Astrocyte (in vitro differentiated cells and primary cell): ENCODE results near the gene CELA2B. TPM values are rescaled to one million over a fixed set of nuclear protein-coding genes. Genes with fewer than 3 reads are reported as not detected.
"Not testable (repeated sequence)": the region's sequence is repeated elsewhere in the genome, so short reads cannot be mapped to it uniquely, and the experiment has no call there.

ENCODE experiments used
- DNase-seq: peaks from one replicate; pipeline ENCODE4 v3.0.0-alpha.2; 2010; ENCODE audit warnings: low read depth
- FAIRE-seq: peaks from 2 replicates; lab custom pipeline; 2011; peaks lifted over from hg19 to GRCh38; lab: Jason Lieb, UNC
- H2AFZ ChIP-seq: 2 replicates; pipeline ENCODE4 v1.6.0; 2012; ENCODE audit warnings: low read depth, low read length, inconsistent platforms
- H3K27ac ChIP-seq: 2 replicates; pipeline ENCODE4 v1.5.1; 2011; ENCODE audit warnings: low read depth, low read length, inconsistent platforms
- H3K27me3 ChIP-seq: 2 replicates; pipeline ENCODE4 v1.6.0; 2011; ENCODE audit warnings: low read length, inconsistent platforms; ENCODE audit not compliant: insufficient read depth
- H3K36me3 ChIP-seq: 2 replicates; pipeline ENCODE4 v1.5.1; 2011; ENCODE audit warnings: low read length, inconsistent platforms; ENCODE audit not compliant: insufficient read depth
- H3K4me1 ChIP-seq: 2 replicates; pipeline ENCODE4 v1.5.1; 2011; ENCODE audit warnings: low read length, inconsistent platforms; ENCODE audit not compliant: insufficient read depth
- H3K4me2 ChIP-seq: 2 replicates; pipeline ENCODE4 v1.6.0; 2012; ENCODE audit warnings: low read length, inconsistent platforms
- H3K4me3 ChIP-seq: 2 replicates; pipeline ENCODE4 v1.5.1; 2011; ENCODE audit warnings: low read depth, mild to moderate bottlenecking, low read length, inconsistent platforms; ENCODE audit not compliant: insufficient read depth
- H3K79me2 ChIP-seq: 2 replicates; pipeline ENCODE4 v1.6.0; 2012; ENCODE audit warnings: mild to moderate bottlenecking, low read length, inconsistent platforms; ENCODE audit not compliant: insufficient read depth
- H3K9ac ChIP-seq: 2 replicates; pipeline ENCODE4 v1.6.0; 2012; ENCODE audit warnings: mild to moderate bottlenecking, low read length, inconsistent platforms
- H3K9me3 ChIP-seq: 2 replicates; pipeline ENCODE4 v1.5.1; 2012; ENCODE audit warnings: low read depth, mild to moderate bottlenecking, low read length, inconsistent platforms; ENCODE audit not compliant: insufficient read depth
- H4K20me1 ChIP-seq: 2 replicates; pipeline ENCODE4 v1.6.0; 2012; ENCODE audit warnings: low read length, inconsistent platforms; ENCODE audit not compliant: insufficient read depth
- H3K27ac Mint-ChIP-seq: one replicate; pipeline ENCODE4 v1.8.0; 2021; ENCODE audit warnings: mild to moderate bottlenecking, mixed read lengths; ENCODE audit not compliant: unreplicated experiment
- H3K27me3 Mint-ChIP-seq: one replicate; pipeline ENCODE4 v1.8.0; 2021; ENCODE audit warnings: low read depth, mixed read lengths; ENCODE audit not compliant: unreplicated experiment
- H3K36me3 Mint-ChIP-seq: one replicate; pipeline ENCODE4 v1.8.0; 2021; ENCODE audit warnings: low read depth, mixed read lengths; ENCODE audit not compliant: unreplicated experiment
- H3K4me1 Mint-ChIP-seq: one replicate; pipeline ENCODE4 v1.8.0; 2021; ENCODE audit warnings: low read depth, mixed read lengths; ENCODE audit not compliant: unreplicated experiment
- H3K4me3 Mint-ChIP-seq: one replicate; pipeline ENCODE4 v1.8.0; 2021; ENCODE audit warnings: mild to moderate bottlenecking, moderate library complexity, mixed read lengths; ENCODE audit not compliant: unreplicated experiment
- H3K9me3 Mint-ChIP-seq: one replicate; pipeline ENCODE4 v1.8.0; 2021; ENCODE audit warnings: mild to moderate bottlenecking, mixed read lengths; ENCODE audit not compliant: unreplicated experiment
- CTCF ChIP-seq: IDR thresholded peaks from 2 replicates; pipeline ENCODE4 v1.5.1; 2011; ENCODE audit warnings: low read depth, mild to moderate bottlenecking, inconsistent platforms, low read length, moderate library complexity; ENCODE audit not compliant: insufficient read depth
- EZH2 ChIP-seq: IDR thresholded peaks from 2 replicates; pipeline ENCODE4 v1.6.1; 2012; ENCODE audit warnings: mild to moderate bottlenecking, low read length, inconsistent platforms; ENCODE audit not compliant: insufficient read depth
- total RNA-seq: library from RNA; stranded (reverse); gene quantifications from 2 replicates; pipeline ENCODE4 v1.2.1, GENCODE V29; 2021

The CELA2B gene
- total RNA-seq, 1 donor from 2014 or later, result not detected

DNA sequence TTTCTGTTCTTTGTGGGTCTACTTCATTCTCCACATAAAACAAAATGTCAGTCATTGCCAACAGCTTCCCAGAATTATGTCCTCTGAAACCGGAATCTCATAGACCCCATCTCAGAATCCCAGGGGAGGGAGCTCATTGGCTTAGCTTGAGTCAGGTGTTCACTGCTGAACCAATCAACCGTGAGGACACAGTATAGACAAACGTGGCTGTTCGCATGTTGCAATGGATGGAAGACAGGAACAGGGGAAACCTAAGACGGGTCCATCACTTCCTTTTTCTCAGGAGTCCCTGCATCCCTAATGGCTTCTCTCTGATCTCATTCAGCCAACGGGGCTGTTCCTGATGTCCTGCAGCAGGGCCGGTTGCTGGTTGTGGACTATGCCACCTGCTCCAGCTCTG is 10.2 kb upstream of the CELA2B start:
- Mint-ChIP-seq H3K36me3 (no peaks in the 10 kb centered on the region), H3K9me3 (peaks cover 2% of the 10 kb centered on the region), H3K4me3 (no peak overlapping the region), H3K27ac (no peak overlapping the region), H3K4me1 (no peaks in the 10 kb centered on the region), H3K27me3 (peaks cover 10% of the 10 kb centered on the region)
- Histone ChIP-seq H3K27ac (no peak overlapping the region), H3K4me3 (no peak overlapping the region), H2AFZ (no peak overlapping the region), H3K9ac (no peak overlapping the region), H3K36me3 (no peaks in the 10 kb centered on the region), H3K9me3 (no peaks in the 10 kb centered on the region), H3K4me1 (no peaks in the 10 kb centered on the region), H3K79me2 (no peaks in the 10 kb centered on the region), H3K27me3 (no peaks in the 10 kb centered on the region), H3K4me2 (no peak overlapping the region), H4K20me1 (no peaks in the 10 kb centered on the region)
- no peak for FAIRE-seq
- no peak for DNase-seq
- TF ChIP-seq EZH2 (no peak), CTCF (no peak)

GRCh38 chr1:15466955-15467625 is 8.8 kb upstream of the CELA2B start:
- H4K20me1 ChIP-seq, H3K9me3 Mint-ChIP-seq, H3K27ac ChIP-seq, H3K4me3 Mint-ChIP-seq, H3K9ac ChIP-seq, H3K36me3 Mint-ChIP-seq, H3K4me1 Mint-ChIP-seq, H3K4me1 ChIP-seq, FAIRE-seq, H3K27ac Mint-ChIP-seq, H2AFZ ChIP-seq, H3K79me2 ChIP-seq, H3K9me3 ChIP-seq, H3K36me3 ChIP-seq, H3K27me3 ChIP-seq, H3K4me2 ChIP-seq, H3K4me3 ChIP-seq, DNase-seq: not testable (repeated sequence)
- H3K27me3 Mint-ChIP-seq, result peaks cover 15% of the 10 kb centered on the region

- Histone ChIP-seq H3K27me3 (no peaks in the 10 kb centered on the region), H2AFZ (no peak overlapping the region), H3K9me3 (no peaks in the 10 kb centered on the region), H4K20me1 (no peaks in the 10 kb centered on the region), H3K9ac (no peak overlapping the region), H3K79me2 (no peaks in the 10 kb centered on the region), H3K36me3 (no peaks in the 10 kb centered on the region), H3K4me1 (no peaks in the 10 kb centered on the region), H3K4me3 (no peak overlapping the region), H3K27ac (no peak overlapping the region), H3K4me2 (no peak overlapping the region)
- Mint-ChIP-seq H3K27me3 (peaks cover 18% of the 10 kb centered on the region), H3K4me3 (no peak overlapping the region), H3K36me3 (no peaks in the 10 kb centered on the region), H3K27ac (no peak overlapping the region), H3K9me3 (peaks cover 2% of the 10 kb centered on the region), H3K4me1 (no peaks in the 10 kb centered on the region)
- TF ChIP-seq EZH2 (no peak), CTCF (no peak)
- no peak for FAIRE-seq
- DNase-seq, result no peak
These were observed 7.8 kb upstream of the CELA2B start for GRCh38 chr1:15468145-15468544.
